ENCODE data around the gene MYOZ3. TPM values are rescaled to one million over a fixed set of nuclear protein-coding genes. Genes with fewer than 3 reads are reported as not detected.
A peak's percentile ranks its signal among the peaks of the same experiment; 100 is the strongest.

MYOZ3 gene
- total and polyA plus RNA-seq, 2 experiments from 2014 or later, result 0.32 to 0.71 TPM

GRCh38 chr5:150692276-150692675 is 31.2 kb downstream of the MYOZ3 start:
- Histone ChIP-seq H3K36me3 (ENCODE audit: low read depth) (peaks cover 68% of the 10 kb centered on the region), H3F3A (ENCODE audit: insufficient read depth) (peaks cover 22% of the 10 kb centered on the region; the same call in 1 of the 2 replicates), H3K9me3 (ENCODE audit: low read depth) (no peaks in the 10 kb centered on the region), H3K27ac (no peak overlapping the region), H4K20me1 (ENCODE audit: insufficient read depth) (no peaks in the 10 kb centered on the region), H3K9ac (no peak overlapping the region), H3K4me2 (ENCODE audit: unreplicated experiment) (no peak overlapping the region), H3K9me2 (ENCODE audit: insufficient read depth) (no peaks in the 10 kb centered on the region), H3K4me1 (ENCODE audit: insufficient read depth) (no peaks in the 10 kb centered on the region), H3K4me3 (no peak overlapping the region), H3K79me2 (ENCODE audit: insufficient read depth) (peaks cover 5% of the 10 kb centered on the region; the same call in 1 of the 2 replicates), H3K27me3 (replicated peaks; ENCODE audit: insufficient read depth) (no peaks in the 10 kb centered on the region), H2AFZ (no peak overlapping the region)
- in situ Hi-C loops (cut with MboI), result no loop called here
- WGBS, 2 experiments (ENCODE audit: low coverage in 1 of 2, low lambda C conversion rate in 2 of 2, missing lambda C conversion rate in 2 of 2), result 94 to 95% methylated on average over 3 of the region's 3 CpGs
- TF ChIP-seq EZH2 (IDR thresholded peaks at IDR 0.05; ENCODE audit: insufficient read depth, poor library complexity, severe bottlenecking) (no peak), EZH2phosphoT487 (IDR thresholded peaks at IDR 0.05; ENCODE audit: insufficient read depth, low read depth) (no peak)
- DNase-seq, result no peak

- Histone ChIP-seq H3K9me2 (ENCODE audit: insufficient read depth) (no peaks in the 10 kb centered on the region), H3K27ac (no peak overlapping the region), H3K9me3 (ENCODE audit: low read depth) (no peaks in the 10 kb centered on the region), H3K9ac (no peak overlapping the region), H4K20me1 (ENCODE audit: insufficient read depth) (no peaks in the 10 kb centered on the region), H2AFZ (no peak overlapping the region), H3F3A (ENCODE audit: insufficient read depth) (peaks cover 22% of the 10 kb centered on the region; the same call in 1 of the 2 replicates), H3K4me2 (ENCODE audit: unreplicated experiment) (no peak overlapping the region), H3K4me3 (no peak overlapping the region), H3K79me2 (ENCODE audit: insufficient read depth) (peaks cover 28% of the 10 kb centered on the region), H3K4me1 (ENCODE audit: insufficient read depth) (peaks cover 8% of the 10 kb centered on the region), H3K27me3 (replicated peaks; ENCODE audit: insufficient read depth) (no peaks in the 10 kb centered on the region), H3K36me3 (ENCODE audit: low read depth) (peaks cover 82% of the 10 kb centered on the region)
- in situ Hi-C loops (cut with MboI), result no loop called here
- TF ChIP-seq EZH2 (IDR thresholded peaks at IDR 0.05; ENCODE audit: insufficient read depth, poor library complexity, severe bottlenecking) (no peak), EZH2phosphoT487 (IDR thresholded peaks at IDR 0.05; ENCODE audit: insufficient read depth, low read depth) (no peak)
- DNase-seq, result peak; percentile 30
- 65% methylated on average over 3 of the region's 3 CpGs for WGBS, 2 experiments (ENCODE audit: low coverage in 1 of 2, low lambda C conversion rate in 2 of 2, missing lambda C conversion rate in 2 of 2)
Observed at GRCh38 chr5:150694612-150695011, 33.6 kb downstream of the MYOZ3 start.

GRCh38 chr5:150700246-150700593 is 39.2 kb downstream of the MYOZ3 start:
- no peaks in the 10 kb centered on the region for H3K9me3 ChIP-seq (ENCODE audit: low read depth)
- H3K27ac ChIP-seq, result peak overlapping the region; percentile 75
- H3K79me2 ChIP-seq (ENCODE audit: insufficient read depth), result peaks cover 39% of the 10 kb centered on the region
- 0 to 3% methylated on average over 15 of the region's 15 CpGs for WGBS, 2 experiments (ENCODE audit: low coverage in 1 of 2, low lambda C conversion rate in 2 of 2, missing lambda C conversion rate in 2 of 2)
- in situ Hi-C loops (cut with MboI), result no loop called here
- peak overlapping the region; percentile 96 for H2AFZ ChIP-seq
- H3K4me1 ChIP-seq (ENCODE audit: insufficient read depth), result peaks cover 14% of the 10 kb centered on the region
- TF ChIP-seq EZH2phosphoT487 (IDR thresholded peaks at IDR 0.05; ENCODE audit: insufficient read depth, low read depth), result no peak
- no peak for TF ChIP-seq EZH2 (IDR thresholded peaks at IDR 0.05; ENCODE audit: insufficient read depth, poor library complexity, severe bottlenecking)
- peak overlapping the region; percentile 82 for H3K4me3 ChIP-seq
- peak overlapping the region; percentile 77 for H3K4me2 ChIP-seq (ENCODE audit: unreplicated experiment)
- H3K27me3 ChIP-seq (replicated peaks; ENCODE audit: insufficient read depth), result no peaks in the 10 kb centered on the region
- H3K36me3 ChIP-seq (ENCODE audit: low read depth), result peaks cover 34% of the 10 kb centered on the region
- H3K9me2 ChIP-seq (ENCODE audit: insufficient read depth), result no peaks in the 10 kb centered on the region
- no peaks in the 10 kb centered on the region for H4K20me1 ChIP-seq (ENCODE audit: insufficient read depth)
- DNase-seq, result no peak
- peak overlapping the region; percentile 92 for H3K9ac ChIP-seq
- peaks cover 12% of the 10 kb centered on the region; the same call in 1 of the 2 replicates for H3F3A ChIP-seq (ENCODE audit: insufficient read depth)

- H3K36me3 ChIP-seq (ENCODE audit: low read depth), result peaks cover 29% of the 10 kb centered on the region
- whole genome bisulfite sequencing, 2 experiments (ENCODE audit: low coverage in 1 of 2, low lambda C conversion rate in 2 of 2, missing lambda C conversion rate in 2 of 2), result 1% methylated on average over 49 to 58 of the region's 59 CpGs
- peak; percentile 96 for DNase-seq
- H4K20me1 ChIP-seq (ENCODE audit: insufficient read depth), result no peaks in the 10 kb centered on the region
- H2AFZ ChIP-seq, result peak within 1 kb of the TSS; percentile 96
- H3K79me2 ChIP-seq (ENCODE audit: insufficient read depth), result peaks cover 39% of the 10 kb centered on the region
- no peaks in the 10 kb centered on the region for H3K27me3 ChIP-seq (replicated peaks; ENCODE audit: insufficient read depth)
- peak within 1 kb of the TSS; percentile 92 for H3K9ac ChIP-seq
- H3K9me2 ChIP-seq (ENCODE audit: insufficient read depth), result no peaks in the 10 kb centered on the region
- TF ChIP-seq EZH2phosphoT487 (IDR thresholded peaks at IDR 0.05; ENCODE audit: insufficient read depth, low read depth) (no peak), EZH2 (IDR thresholded peaks at IDR 0.05; ENCODE audit: insufficient read depth, poor library complexity, severe bottlenecking) (no peak)
- H3F3A ChIP-seq (ENCODE audit: insufficient read depth), result peaks cover 12% of the 10 kb centered on the region; the same call in 1 of the 2 replicates
- H3K4me1 ChIP-seq (ENCODE audit: insufficient read depth), result peaks cover 14% of the 10 kb centered on the region
- no peaks in the 10 kb centered on the region for H3K9me3 ChIP-seq (ENCODE audit: low read depth)
- peak within 1 kb of the TSS; percentile 77 for H3K4me2 ChIP-seq (ENCODE audit: unreplicated experiment)
- in situ Hi-C loops (cut with MboI), result no loop called here
- H3K4me3 ChIP-seq, result peak within 1 kb of the TSS; percentile 82
- peak within 1 kb of the TSS; percentile 75 for H3K27ac ChIP-seq
Observed at GRCh38 chr5:150700594-150701377, 39.7 kb downstream of the MYOZ3 start, which contains the start of gene RBM22. Gene RBM22, minus strand, starts transcription at chr5:150701062. Its CDS starts 77 bp downstream, at chr5:150700985.
